ENCODE measurements around the gene INSC. TPM values are rescaled to one million over a fixed set of nuclear protein-coding genes. Genes with fewer than 3 reads are reported as not detected.

Gene INSC
- total RNA-seq, 1 experiment from 2014 or later, result 0.17 TPM

GRCh38 chr11:15295695-15296094 is 181.0 kb downstream of the INSC start:
- no peaks in the 10 kb centered on the region for H3K36me3 ChIP-seq (ENCODE audit: control insufficient read depth in 1 of 2, insufficient read depth in 2 of 2, low read length in 2 of 2)
- CTCF ChIA-PET, result no interaction called here
- no peak overlapping the region for H3K27ac ChIP-seq (ENCODE audit: low read depth, low read length)
- H3K4me1 ChIP-seq (ENCODE audit: control insufficient read depth in 1 of 2, insufficient read depth in 2 of 2, low read length in 2 of 2), result no peaks in the 10 kb centered on the region
- H3K79me2 ChIP-seq (ENCODE audit: insufficient read depth, low read length), result no peaks in the 10 kb centered on the region
- DNase-seq (ENCODE audit: low read depth, low spot score) (no peak), ATAC-seq (no peak)
- H3K9me3 ChIP-seq (ENCODE audit: control insufficient read depth in 1 of 2, insufficient read depth in 1 of 2, low read depth in 1 of 2, low read length in 2 of 2), result no peaks in the 10 kb centered on the region
- no peak overlapping the region for H3K9ac ChIP-seq (ENCODE audit: low read length)
- no TSS peak for BruUV-seq (replicated peaks)
- H3K4me2 ChIP-seq (ENCODE audit: low read length), result no peak overlapping the region
- intact Hi-C loops (cut with micrococcal nuclease), result no loop called here
- no peaks in the 10 kb centered on the region for H4K20me1 ChIP-seq (ENCODE audit: insufficient read depth)
- POLR2A ChIA-PET, result no interaction called here
- H2AFZ ChIP-seq (ENCODE audit: low read depth, low read length, poor library complexity, severe bottlenecking), result no peak overlapping the region
- H3K9me2 ChIP-seq (ENCODE audit: insufficient read depth), result no peaks in the 10 kb centered on the region
- H3K27me3 ChIP-seq (ENCODE audit: insufficient read depth, low read length), result peaks cover 60% of the 10 kb centered on the region
- RAD21 ChIA-PET (ENCODE audit: low non-redundant PET in 1 of 2, low total read pairs in 2 of 2, uncharacterized antibody in 2 of 2, unreplicated experiment in 2 of 2), result no interaction called here
- TF ChIP-seq EZH2phosphoT487 (IDR thresholded peaks at IDR 0.05; ENCODE audit: borderline replicate concordance) (no peak), ZBTB33 (IDR thresholded peaks at IDR 0.05; ENCODE audit: extremely low read depth, insufficient replicate concordance, low read length) (no peak), ATF3 (IDR thresholded peaks at IDR 0.05) (no peak), CTCF (IDR thresholded peaks at IDR 0.05 in 2 of 3, conservative IDR thresholded peaks at IDR 0.05 in 1 of 3; ENCODE audit: borderline replicate concordance in 1 of 3, insufficient read depth in 1 of 3, low read depth in 2 of 3, low read length in 2 of 3) (no peak), TCF7L2 (IDR thresholded peaks at IDR 0.05; ENCODE audit: borderline replicate concordance, extremely low read depth, insufficient read depth, insufficient read length) (no peak), FOSL1 (IDR thresholded peaks at IDR 0.05; ENCODE audit: low read depth) (no peak), ZFX (IDR thresholded peaks at IDR 0.05) (no peak), YY1 (IDR thresholded peaks at IDR 0.05; ENCODE audit: extremely low read depth, insufficient replicate concordance, low read depth, low read length) (no peak), POLR2AphosphoS5 (IDR thresholded peaks at IDR 0.05; ENCODE audit: low read depth, low read length) (no peak), SP1 (IDR thresholded peaks at IDR 0.05; ENCODE audit: low read depth) (no peak), EZH2 (IDR thresholded peaks at IDR 0.05) (no peak), CBX3 (IDR thresholded peaks at IDR 0.05; ENCODE audit: low read depth) (no peak), MAX (IDR thresholded peaks at IDR 0.05) (no peak), SRF (IDR thresholded peaks at IDR 0.05; ENCODE audit: low read depth) (no peak), CEBPB (IDR thresholded peaks at IDR 0.05; ENCODE audit: low read depth) (no peak), POLR2A (IDR thresholded peaks at IDR 0.05; ENCODE audit: borderline replicate concordance, extremely low read depth, insufficient read depth, insufficient read length) (no peak)
- H3K4me3 ChIP-seq (replicated peaks in 1 of 2; ENCODE audit: low read depth in 1 of 2, low read length in 2 of 2), result no peak overlapping the region

Measured in HCT116 (cell line).